ENCODE data around the gene ZNF487.
"Not testable (repeated sequence)": the region's sequence is repeated elsewhere in the genome, so short reads cannot be mapped to it uniquely, and the experiment has no call there.

Gene ZNF487

GRCh38 chr10:43461950-43462349, 25.0 kb downstream of the ZNF487 start:
- TF ChIP-seq ZFX (IDR thresholded peaks at IDR 0.05; ENCODE audit: borderline replicate concordance) = no peak
- TF ChIP-seq, protein P1, sequence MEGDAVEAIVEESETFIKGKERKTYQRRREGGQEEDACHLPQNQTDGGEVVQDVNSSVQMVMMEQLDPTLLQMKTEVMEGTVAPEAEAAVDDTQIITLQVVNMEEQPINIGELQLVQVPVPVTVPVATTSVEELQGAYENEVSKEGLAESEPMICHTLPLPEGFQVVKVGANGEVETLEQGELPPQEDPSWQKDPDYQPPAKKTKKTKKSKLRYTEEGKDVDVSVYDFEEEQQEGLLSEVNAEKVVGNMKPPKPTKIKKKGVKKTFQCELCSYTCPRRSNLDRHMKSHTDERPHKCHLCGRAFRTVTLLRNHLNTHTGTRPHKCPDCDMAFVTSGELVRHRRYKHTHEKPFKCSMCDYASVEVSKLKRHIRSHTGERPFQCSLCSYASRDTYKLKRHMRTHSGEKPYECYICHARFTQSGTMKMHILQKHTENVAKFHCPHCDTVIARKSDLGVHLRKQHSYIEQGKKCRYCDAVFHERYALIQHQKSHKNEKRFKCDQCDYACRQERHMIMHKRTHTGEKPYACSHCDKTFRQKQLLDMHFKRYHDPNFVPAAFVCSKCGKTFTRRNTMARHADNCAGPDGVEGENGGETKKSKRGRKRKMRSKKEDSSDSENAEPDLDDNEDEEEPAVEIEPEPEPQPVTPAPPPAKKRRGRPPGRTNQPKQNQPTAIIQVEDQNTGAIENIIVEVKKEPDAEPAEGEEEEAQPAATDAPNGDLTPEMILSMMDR (IDR thresholded peaks at IDR 0.05) = peak; percentile 84
- no peak overlapping the region for H3K27ac ChIP-seq

- not testable (repeated sequence) for H3K27ac ChIP-seq
Measured at GRCh38 chr10:43465086-43465735, 28.3 kb downstream of the ZNF487 start.

- H3K27ac ChIP-seq = not testable (repeated sequence)
Measured at GRCh38 chr10:43465736-43466120, 28.8 kb downstream of the ZNF487 start.

GRCh38 chr10:43471146-43471545, 34.2 kb downstream of the ZNF487 start:
- TF ChIP-seq ZFX (IDR thresholded peaks at IDR 0.05; ENCODE audit: borderline replicate concordance) = no peak
- TF ChIP-seq, protein P1 (IDR thresholded peaks at IDR 0.05) = no peak
- H3K27ac ChIP-seq = no peak overlapping the region

GRCh38 chr10:43471935-43472720, 35.2 kb downstream of the ZNF487 start:
- no peak for TF ChIP-seq ZFX (IDR thresholded peaks at IDR 0.05; ENCODE audit: borderline replicate concordance)
- TF ChIP-seq, protein P1 (IDR thresholded peaks at IDR 0.05) = no peak

DNA sequence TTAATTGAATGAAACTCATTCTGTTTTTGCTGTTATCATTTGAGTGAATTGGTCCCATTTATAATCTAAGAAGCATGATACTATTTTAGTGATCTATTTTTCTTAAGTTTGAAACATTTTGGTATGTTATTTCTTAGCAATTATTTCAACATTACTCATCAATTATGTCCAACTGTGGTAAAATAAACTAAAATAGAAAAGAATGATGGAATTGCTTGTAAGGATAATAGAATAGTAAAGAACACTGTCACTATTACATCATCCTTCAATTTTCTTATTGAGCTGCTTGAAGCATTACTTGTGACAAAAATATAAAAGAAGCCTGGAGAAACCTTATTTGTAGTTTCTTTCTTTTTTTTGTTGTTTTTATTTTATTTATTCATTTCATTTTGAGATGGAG, 42.4 kb downstream of the ZNF487 start:
- H3K27ac ChIP-seq = no peak overlapping the region
- no peak for TF ChIP-seq ZFX (IDR thresholded peaks at IDR 0.05; ENCODE audit: borderline replicate concordance)
- TF ChIP-seq, protein P1 (IDR thresholded peaks at IDR 0.05) = no peak

More at GRCh38 chr10:43471935-43472720, 35.2 kb downstream of the ZNF487 start:
- H3K27ac ChIP-seq = no peak overlapping the region

GRCh38 chr10:43482319-43483078, 45.6 kb downstream of the ZNF487 start:
- no peak overlapping the region for H3K27ac ChIP-seq
- no peak for TF ChIP-seq ZFX (IDR thresholded peaks at IDR 0.05; ENCODE audit: borderline replicate concordance)
- TF ChIP-seq, protein P1 (IDR thresholded peaks at IDR 0.05) = no peak

GRCh38 chr10:43491855-43492254, 54.9 kb downstream of the ZNF487 start:
- TF ChIP-seq ZFX (IDR thresholded peaks at IDR 0.05; ENCODE audit: borderline replicate concordance) = no peak
- TF ChIP-seq, protein P1 (IDR thresholded peaks at IDR 0.05) = no peak
- no peak overlapping the region for H3K27ac ChIP-seq

All from 22Rv1 (cell line).